DND-41 (cell line): ENCODE data around the gene OR2F2.

ENCODE experiments used
- ATAC-seq: fragments of 200-7000 bp; cut with Tn5 transposase; 3 replicates; pipeline ENCODE4 v1.9.1; 2021; ENCODE audit warnings: low read depth; ENCODE audit not compliant: insufficient read depth
- DNase-seq: peaks from one replicate; pipeline ENCODE4 v3.0.0-alpha.2; 2020
- H2AFZ ChIP-seq: 2 replicates; pipeline ENCODE4 v1.6.0; 2012; ENCODE audit warnings: low read depth, low read length
- H3K27ac ChIP-seq: 2 replicates; pipeline ENCODE4 v1.5.1; 2012; ENCODE audit warnings: low read length, inconsistent platforms
- H3K27me3 ChIP-seq: fragments of 200-600 bp; sonication (generic); 2 replicates; pipeline ENCODE4 v1.6.0; 2012; ENCODE audit warnings: low read length, mild to moderate bottlenecking, inconsistent platforms; ENCODE audit not compliant: insufficient read depth, poor library complexity
- H3K36me3 ChIP-seq: 2 replicates; pipeline ENCODE4 v1.5.1; 2012; ENCODE audit warnings: low read length, inconsistent platforms; ENCODE audit not compliant: insufficient read depth
- H3K4me1 ChIP-seq: 2 replicates; pipeline ENCODE4 v1.5.1; 2012; ENCODE audit warnings: mild to moderate bottlenecking, low read length; ENCODE audit not compliant: insufficient read depth
- H3K4me2 ChIP-seq: 2 replicates; pipeline ENCODE4 v1.6.0; 2012; ENCODE audit warnings: mild to moderate bottlenecking, moderate library complexity, low read length, inconsistent platforms; ENCODE audit not compliant: insufficient read depth
- H3K4me3 ChIP-seq, 2 experiments: fragments of 200-600 bp in 1 of 2; shearing (Covaris generic) in 1 of 2; 2 replicates each; pipeline ENCODE4 v1.5.1; 2012 to 2016; ENCODE audit warnings: inconsistent platforms in 2 of 2, low read length in 2 of 2, mild to moderate bottlenecking in 2 of 2, low read depth in 1 of 2, moderate library complexity in 1 of 2
- H3K79me2 ChIP-seq: 2 replicates; pipeline ENCODE4 v1.6.0; 2012; ENCODE audit warnings: low read length, inconsistent platforms; ENCODE audit not compliant: insufficient read depth
- H3K9ac ChIP-seq: 2 replicates; pipeline ENCODE4 v1.6.0; 2012; ENCODE audit warnings: low read depth, mild to moderate bottlenecking, inconsistent platforms, low read length, moderate library complexity
- H3K9me3 ChIP-seq: 2 replicates; pipeline ENCODE4 v1.5.1; 2012; ENCODE audit warnings: low read length, moderate library complexity, mild to moderate bottlenecking, inconsistent platforms; ENCODE audit not compliant: insufficient read depth, severe bottlenecking
- H4K20me1 ChIP-seq: 2 replicates; pipeline ENCODE4 v1.6.0; 2012; ENCODE audit warnings: low read length; ENCODE audit not compliant: insufficient read depth
- EZH2 ChIP-seq: IDR thresholded peaks from 3 replicates; pipeline ENCODE4 v1.6.1; 2012; ENCODE audit warnings: borderline replicate concordance, low read depth, mild to moderate bottlenecking, moderate library complexity, low read length, inconsistent platforms; ENCODE audit not compliant: severe bottlenecking
- TF ChIP-seq, protein P1 (sequence below): IDR thresholded peaks from 2 replicates; pipeline ENCODE4 v1.5.1; 2012; ENCODE audit warnings: borderline replicate concordance, low read length, moderate library complexity, mild to moderate bottlenecking; ENCODE audit not compliant: poor library complexity, severe bottlenecking; ENCODE audit errors: extremely low read depth

OR2F2 gene

GRCh38 chr7:143980746-143981510, 45.9 kb downstream of the OR2F2 start:
- ATAC-seq (no peak), DNase-seq (no peak)
- no peak overlapping the region for H3K4me3 ChIP-seq
- no peak overlapping the region for H2AFZ ChIP-seq
- H3K27me3 ChIP-seq = no peaks in the 10 kb centered on the region
- no peak for TF ChIP-seq EZH2
- TF ChIP-seq, protein P1, sequence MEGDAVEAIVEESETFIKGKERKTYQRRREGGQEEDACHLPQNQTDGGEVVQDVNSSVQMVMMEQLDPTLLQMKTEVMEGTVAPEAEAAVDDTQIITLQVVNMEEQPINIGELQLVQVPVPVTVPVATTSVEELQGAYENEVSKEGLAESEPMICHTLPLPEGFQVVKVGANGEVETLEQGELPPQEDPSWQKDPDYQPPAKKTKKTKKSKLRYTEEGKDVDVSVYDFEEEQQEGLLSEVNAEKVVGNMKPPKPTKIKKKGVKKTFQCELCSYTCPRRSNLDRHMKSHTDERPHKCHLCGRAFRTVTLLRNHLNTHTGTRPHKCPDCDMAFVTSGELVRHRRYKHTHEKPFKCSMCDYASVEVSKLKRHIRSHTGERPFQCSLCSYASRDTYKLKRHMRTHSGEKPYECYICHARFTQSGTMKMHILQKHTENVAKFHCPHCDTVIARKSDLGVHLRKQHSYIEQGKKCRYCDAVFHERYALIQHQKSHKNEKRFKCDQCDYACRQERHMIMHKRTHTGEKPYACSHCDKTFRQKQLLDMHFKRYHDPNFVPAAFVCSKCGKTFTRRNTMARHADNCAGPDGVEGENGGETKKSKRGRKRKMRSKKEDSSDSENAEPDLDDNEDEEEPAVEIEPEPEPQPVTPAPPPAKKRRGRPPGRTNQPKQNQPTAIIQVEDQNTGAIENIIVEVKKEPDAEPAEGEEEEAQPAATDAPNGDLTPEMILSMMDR = no peak
- H3K9ac ChIP-seq = no peak overlapping the region
- no peaks in the 10 kb centered on the region for H3K4me1 ChIP-seq
- no peak overlapping the region for H3K27ac ChIP-seq
- H3K79me2 ChIP-seq = no peaks in the 10 kb centered on the region
- no peaks in the 10 kb centered on the region for H4K20me1 ChIP-seq
- H3K9me3 ChIP-seq = no peaks in the 10 kb centered on the region
- H3K4me2 ChIP-seq = no peak overlapping the region
- no peaks in the 10 kb centered on the region for H3K36me3 ChIP-seq

- Histone ChIP-seq H4K20me1 (no peaks in the 10 kb centered on the region), H3K4me1 (0 out of 2 replicates have a peak, but pooled peaks cover 6% of the 10 kb centered on the region), H3K36me3 (no peaks in the 10 kb centered on the region), H3K9ac (no peak overlapping the region), H3K27me3 (no peaks in the 10 kb centered on the region), H3K79me2 (no peaks in the 10 kb centered on the region), H3K4me3 (no peak overlapping the region), H2AFZ (no peak overlapping the region), H3K9me3 (no peaks in the 10 kb centered on the region), H3K4me2 (no peak overlapping the region), H3K27ac (no peak overlapping the region)
- no peak for DNase-seq
- no peak for TF ChIP-seq EZH2
- TF ChIP-seq, protein P1 = no peak
- no peak for ATAC-seq
Observed at GRCh38 chr7:143983960-143984359, 48.9 kb downstream of the OR2F2 start.
